ENCODE measurements around the gene PRSS12.

GRCh38 chr4:118259111-118259510 is 93.7 kb downstream of the PRSS12 start:
- TF ChIP-seq POLR2A (IDR thresholded peaks at IDR 0.05) (no peak), CTCF (IDR thresholded peaks at IDR 0.05) (no peak), POLR2AphosphoS5 (IDR thresholded peaks at IDR 0.05) (no peak)
